ENCODE data around the gene ATXN7.

Gene ATXN7

GRCh38 chr3:63863150-63864007 lies at the start of gene ATXN7, which contains the start of gene THOC7:
Gene ATXN7 (plus strand): TSS chr3:63863867. CDS start chr3:63912599, 48,732 bp downstream.
Gene THOC7 (minus strand): TSS chr3:63863805. CDS start chr3:63863790, 15 bp downstream.
- DNase-seq (ENCODE audit: low read depth in 2 of 3, low spot score in 2 of 3) = peak; percentile 32 to 42 (median 39)

DNA sequence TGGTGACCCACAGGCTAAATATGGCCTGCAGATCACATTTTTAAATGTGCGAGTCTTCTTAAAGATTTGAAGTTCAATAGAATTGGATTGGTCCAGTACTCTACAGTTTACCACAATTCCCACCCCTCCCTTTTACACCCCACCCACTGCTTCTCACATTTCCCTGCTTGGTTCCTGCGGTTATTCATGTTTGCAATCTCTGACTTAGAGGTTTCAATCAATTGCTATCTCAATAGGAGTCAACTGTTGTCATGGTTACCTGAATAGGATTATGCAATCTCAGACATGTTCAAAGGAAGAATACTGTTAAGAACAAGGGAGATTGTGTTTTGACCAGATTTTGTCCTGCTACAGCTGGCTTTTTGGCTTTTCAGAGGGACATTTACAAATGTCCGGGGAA lies 49.4 kb upstream of the ATXN7 start:
- DNase-seq (ENCODE audit: low read depth in 2 of 3, low spot score in 2 of 3) = no peak

DNA sequence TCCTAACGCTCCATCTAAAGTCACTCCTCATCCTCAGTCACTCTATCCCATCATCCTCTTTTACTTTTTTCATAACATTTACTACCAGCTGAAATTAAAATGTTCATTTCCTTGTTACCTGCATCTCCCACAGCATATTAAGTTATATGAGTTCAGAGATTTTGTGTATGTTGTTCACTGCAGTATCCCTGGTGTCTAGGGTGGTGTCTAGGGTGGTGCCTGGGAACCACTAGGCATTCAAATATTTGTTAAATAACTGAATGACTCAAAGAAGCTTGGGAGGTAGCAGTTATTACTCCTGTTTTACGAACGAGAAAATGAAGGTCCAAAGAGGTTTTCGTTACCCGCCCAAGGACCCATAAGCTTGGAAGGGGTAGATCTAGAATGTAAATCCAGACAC lies 46.4 kb upstream of the ATXN7 start:
- no peak for DNase-seq (ENCODE audit: low read depth in 2 of 3, low spot score in 2 of 3)

DNA sequence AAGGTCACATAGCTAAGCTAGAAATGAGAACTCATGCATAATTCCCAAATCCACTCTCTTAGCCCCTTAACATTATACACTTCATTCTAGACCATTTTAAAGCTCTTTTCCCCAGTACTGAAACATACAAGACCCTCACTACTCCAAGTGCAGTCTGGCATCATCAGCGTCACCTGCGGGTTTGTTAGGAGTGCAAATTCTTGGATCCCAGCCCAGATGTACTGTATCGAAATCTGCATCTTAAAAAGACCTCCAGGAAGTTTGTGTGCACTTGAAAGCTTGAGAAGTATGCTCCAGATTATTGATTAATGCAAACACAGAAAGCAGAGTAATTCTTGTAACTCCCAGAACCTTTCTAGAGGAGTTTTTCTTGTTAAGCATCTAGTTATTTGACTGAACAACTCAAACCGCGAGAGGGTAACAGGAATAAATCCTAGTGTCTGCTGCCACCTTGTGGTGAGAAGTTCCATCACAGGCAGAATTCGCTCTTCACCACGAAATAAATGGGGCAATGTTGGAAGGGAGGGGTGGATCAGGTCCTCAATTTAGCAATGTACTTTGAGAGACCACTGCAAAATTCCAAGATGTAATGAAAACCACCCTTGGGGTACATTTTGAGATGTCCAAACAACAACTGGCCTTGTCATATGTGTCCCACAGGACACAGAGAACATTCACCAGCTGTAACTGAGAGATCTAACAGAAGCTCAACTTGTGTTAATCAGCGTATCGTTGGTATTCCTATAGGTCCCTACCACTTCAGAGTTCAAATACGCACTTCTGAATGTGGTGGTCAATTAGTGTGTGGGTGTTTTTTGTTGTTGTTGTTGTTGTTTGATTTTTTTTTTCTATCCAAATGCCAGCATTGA lies 45.2 kb upstream of the ATXN7 start:
- peak in 1 of 3 experiments; percentile 45 for DNase-seq (ENCODE audit: low read depth in 2 of 3, low spot score in 2 of 3)

GRCh38 chr3:63819151-63819398 lies 44.6 kb upstream of the ATXN7 start, which contains the start of gene C3orf49:
Gene C3orf49 (plus strand): TSS chr3:63819299. CDS start chr3:63819472, 173 bp downstream.
- no peak for DNase-seq (ENCODE audit: low read depth in 2 of 3, low spot score in 2 of 3)

DNA sequence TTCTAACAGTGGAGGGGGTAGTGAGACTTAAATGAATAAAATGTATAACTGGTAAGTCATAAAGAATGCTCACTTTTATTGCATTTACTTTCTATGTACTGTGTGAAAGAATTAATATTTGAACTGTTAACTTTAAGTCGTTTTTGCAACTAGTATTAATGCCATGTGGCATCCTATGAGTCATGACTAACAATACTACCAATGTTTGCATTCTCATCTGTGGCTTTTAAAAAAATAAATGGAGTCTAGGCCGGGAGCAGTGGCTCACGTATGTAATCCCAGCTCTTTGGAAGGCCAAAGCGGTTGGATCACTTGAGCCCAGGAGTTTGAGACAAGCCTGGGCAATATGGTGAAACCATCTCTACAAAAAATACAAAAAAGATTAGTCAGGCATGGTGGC lies 39.4 kb upstream of the ATXN7 start:
- DNase-seq (ENCODE audit: low read depth in 2 of 3, low spot score in 2 of 3) = no peak

DNA sequence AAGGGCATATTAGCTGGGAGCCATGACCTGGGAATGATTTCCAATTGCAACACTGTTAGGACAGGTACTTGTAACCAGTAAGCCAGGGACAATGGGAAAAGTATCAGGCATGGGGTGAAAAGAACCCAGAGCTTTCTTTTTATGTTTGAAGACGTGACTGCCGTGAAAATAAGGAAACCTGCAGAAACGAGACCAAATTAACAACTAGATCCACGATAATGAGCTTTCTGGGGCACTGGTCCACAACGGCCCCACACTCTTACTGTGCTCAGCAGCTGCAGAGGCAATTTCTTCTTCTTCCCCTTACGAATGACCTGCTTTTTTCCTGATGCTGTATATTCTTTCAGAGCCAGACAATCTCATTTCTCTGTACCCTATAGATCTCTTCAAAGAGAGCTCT lies 33.1 kb upstream of the ATXN7 start:
- DNase-seq (ENCODE audit: low read depth in 2 of 3, low spot score in 2 of 3) = no peak

- no peak for DNase-seq (ENCODE audit: low read depth in 2 of 3, low spot score in 2 of 3)
Observed at GRCh38 chr3:63832395-63832794, 31.3 kb upstream of the ATXN7 start.

GRCh38 chr3:63841704-63842103 lies 22.0 kb upstream of the ATXN7 start:
- no peak for DNase-seq (ENCODE audit: low read depth in 2 of 3, low spot score in 2 of 3)

DNA sequence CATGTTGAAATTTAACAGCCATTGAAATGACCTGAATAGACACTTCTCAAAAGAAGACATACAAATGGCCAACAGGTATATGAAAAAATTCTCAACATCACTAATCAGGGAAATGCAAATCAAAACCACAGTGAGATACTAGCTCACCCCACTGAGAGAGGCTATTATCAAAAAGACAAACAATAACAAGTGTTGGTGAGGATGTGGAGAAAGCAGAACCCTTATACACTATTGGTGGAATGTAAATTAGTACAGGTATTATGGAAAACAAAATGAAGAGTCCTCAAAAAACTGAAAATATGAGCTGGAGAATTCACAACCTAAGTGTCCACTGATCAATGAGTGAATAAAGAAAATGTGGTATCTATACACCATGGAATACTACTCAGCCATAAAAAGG lies 21.5 kb upstream of the ATXN7 start:
- no peak for DNase-seq (ENCODE audit: low read depth in 2 of 3, low spot score in 2 of 3)

GRCh38 chr3:63845215-63845614 lies 18.5 kb upstream of the ATXN7 start:
- no peak for DNase-seq (ENCODE audit: low read depth in 2 of 3, low spot score in 2 of 3)

DNA sequence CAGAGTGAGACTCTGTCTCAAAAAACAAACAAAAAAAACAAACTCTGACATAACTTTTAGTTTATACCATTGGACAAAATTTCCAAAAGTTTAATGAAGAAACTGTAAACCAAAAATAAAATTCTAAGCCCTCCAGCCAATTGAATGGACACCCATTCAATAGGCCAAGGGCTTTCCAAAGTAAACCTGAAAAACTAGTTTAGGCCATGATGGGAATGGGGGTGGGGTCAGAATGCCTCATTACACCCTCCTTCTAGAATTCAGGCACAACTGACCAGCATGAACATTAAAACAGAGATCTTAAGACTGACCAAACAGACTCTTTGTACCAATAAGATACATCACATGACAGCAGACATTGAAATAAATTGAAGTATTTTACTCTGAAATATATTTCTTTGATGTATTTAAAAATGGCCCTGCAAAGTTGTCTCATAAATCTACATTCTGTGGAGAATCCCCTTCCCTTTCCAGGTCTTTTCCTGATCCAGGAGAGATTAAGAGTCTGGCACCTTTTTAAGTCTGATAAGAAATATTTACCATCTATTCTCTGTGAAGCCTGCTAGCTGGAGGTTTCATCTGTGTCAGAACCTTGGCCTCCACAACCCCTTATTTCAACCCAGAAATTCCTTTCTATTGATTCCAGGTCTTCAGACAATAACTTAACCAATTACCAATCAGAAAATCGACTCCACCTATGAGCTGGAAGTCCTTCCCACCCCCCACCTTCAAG lies 15.8 kb upstream of the ATXN7 start:
- DNase-seq (ENCODE audit: low read depth in 2 of 3, low spot score in 2 of 3) = no peak

- DNase-seq (ENCODE audit: low read depth in 2 of 3, low spot score in 2 of 3) = no peak
Observed at GRCh38 chr3:63849175-63849574, 14.5 kb upstream of the ATXN7 start.

- DNase-seq (ENCODE audit: low read depth in 2 of 3, low spot score in 2 of 3) = no peak
Observed at GRCh38 chr3:63851287-63851686, 12.4 kb upstream of the ATXN7 start.

DNA sequence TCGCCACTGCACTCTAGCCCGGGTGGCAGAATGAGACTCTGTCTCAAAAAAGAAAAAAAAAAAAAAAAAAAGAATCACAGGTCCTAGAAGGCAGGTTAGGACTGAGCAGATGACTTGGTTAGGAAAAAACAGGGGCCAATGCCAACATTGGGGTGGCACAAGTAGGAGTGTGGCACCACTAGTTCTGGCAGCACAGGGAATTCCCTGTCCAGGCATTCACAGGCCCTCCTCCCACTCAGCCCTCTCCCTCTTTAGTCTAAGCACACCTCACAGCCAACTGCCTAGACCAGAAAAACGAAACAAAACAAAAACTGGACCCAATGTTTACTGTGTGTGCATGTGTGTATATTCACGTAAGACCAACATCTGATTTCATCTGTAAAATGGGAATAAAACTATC lies 10.6 kb upstream of the ATXN7 start:
- DNase-seq (ENCODE audit: low read depth in 2 of 3, low spot score in 2 of 3) = no peak

DNA sequence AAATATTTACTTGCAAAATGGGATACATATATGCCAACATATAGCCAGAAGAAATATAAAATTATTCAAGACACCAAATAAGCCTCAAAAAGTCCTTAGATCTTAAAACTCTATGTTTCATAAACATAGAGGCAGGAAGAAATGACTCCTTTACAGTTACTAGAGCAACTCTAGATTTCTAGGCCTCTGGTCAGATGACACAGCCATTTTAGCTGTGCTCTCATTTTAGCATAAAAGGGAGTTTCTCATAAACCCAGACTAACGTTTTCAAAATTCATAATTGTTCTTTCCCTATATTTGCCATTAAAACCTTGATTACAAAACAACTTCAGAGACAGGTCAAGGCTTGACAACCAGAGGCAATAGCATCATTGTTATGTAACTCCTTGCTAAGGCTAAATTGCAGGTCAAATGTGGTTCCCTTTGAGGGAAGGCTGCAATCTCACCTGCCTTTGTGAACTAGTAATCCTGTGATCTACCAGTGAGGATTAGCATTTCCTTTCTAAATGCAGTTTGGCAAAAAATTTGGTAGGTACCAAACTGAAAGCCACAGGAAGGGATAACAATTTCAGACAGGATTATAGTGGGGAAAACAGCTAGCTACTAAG lies 8.2 kb upstream of the ATXN7 start:
- DNase-seq (ENCODE audit: low read depth in 2 of 3, low spot score in 2 of 3) = no peak

DNA sequence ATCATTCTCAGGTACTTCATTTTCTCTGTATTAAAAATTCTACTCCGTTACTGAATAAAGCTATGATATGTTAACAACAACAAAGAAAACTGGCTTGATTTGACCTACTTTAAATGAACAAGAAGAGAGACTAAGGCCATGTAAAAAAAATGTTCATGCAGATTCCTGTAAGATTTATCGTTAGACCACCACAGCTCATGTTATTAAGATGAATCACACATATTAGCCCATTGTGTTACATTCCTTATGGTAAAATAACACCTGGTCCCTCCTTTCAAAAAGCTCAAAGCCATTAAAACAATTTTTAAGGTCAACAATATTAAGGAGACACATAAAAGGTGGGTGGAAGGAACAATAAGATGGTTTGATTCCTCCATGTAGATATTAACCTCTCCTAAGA lies 6.4 kb upstream of the ATXN7 start:
- DNase-seq (ENCODE audit: low read depth in 2 of 3, low spot score in 2 of 3) = no peak

GRCh38 chr3:63860776-63861175 lies 2.9 kb upstream of the ATXN7 start:
- no peak for DNase-seq (ENCODE audit: low read depth in 2 of 3, low spot score in 2 of 3)

GRCh38 chr3:63861306-63861705 lies 2.4 kb upstream of the ATXN7 start:
- DNase-seq (ENCODE audit: low read depth in 2 of 3, low spot score in 2 of 3) = no peak

GRCh38 chr3:63862804-63863149 lies 890 bp upstream of the ATXN7 start:
- no peak for DNase-seq (ENCODE audit: low read depth in 2 of 3, low spot score in 2 of 3)
